ENCODE results near the gene SLBP.

The SLBP gene

DNA sequence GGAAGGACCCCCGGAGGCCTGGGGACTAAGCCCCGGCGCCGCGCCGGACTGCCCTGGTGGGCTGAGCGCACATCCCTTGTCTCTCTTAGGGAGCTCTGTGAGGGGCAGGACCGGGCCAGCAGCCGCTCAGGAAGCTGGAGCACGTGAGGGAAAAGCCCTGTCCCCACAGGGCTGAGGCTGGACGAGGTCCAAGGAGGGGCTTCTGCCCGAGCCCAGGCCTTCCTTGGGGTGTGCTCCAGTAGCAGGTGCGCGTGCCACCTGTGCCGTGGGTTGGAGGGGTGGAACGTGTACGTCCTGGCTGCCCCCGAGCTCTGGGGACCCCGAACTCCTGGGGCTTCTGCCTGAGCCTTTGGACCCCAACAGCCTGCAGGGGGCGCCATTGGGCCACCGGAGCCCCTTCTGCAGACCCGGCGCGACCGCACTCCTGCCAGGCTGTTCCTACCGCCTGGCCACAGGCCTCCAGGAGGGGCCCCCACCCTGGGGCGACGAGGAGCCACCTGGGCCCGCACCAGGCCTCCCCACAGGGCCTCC, 36.4 kb upstream of the SLBP start:
- peak; percentile 97 for DNase-seq (ENCODE audit: low spot score)

DNA sequence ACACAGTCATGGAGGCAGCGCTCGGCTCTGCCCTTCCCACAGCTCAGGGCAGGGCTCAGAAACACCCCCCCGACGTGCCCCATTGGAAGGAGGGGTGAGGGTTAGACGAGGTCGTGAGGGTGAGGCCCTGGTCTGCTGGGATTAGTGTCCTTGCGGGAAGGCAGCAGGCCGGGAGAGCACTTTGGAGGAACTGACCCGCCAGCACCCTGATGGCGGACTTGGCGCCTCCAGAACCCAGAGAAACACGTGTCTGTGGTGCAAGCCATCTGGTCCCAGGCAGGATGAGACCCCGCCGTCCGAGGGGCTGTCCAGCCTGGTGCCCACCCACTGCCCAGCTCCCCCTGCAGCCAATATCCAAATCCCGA, 35.5 kb upstream of the SLBP start:
- DNase-seq (ENCODE audit: low spot score) = no peak

DNA sequence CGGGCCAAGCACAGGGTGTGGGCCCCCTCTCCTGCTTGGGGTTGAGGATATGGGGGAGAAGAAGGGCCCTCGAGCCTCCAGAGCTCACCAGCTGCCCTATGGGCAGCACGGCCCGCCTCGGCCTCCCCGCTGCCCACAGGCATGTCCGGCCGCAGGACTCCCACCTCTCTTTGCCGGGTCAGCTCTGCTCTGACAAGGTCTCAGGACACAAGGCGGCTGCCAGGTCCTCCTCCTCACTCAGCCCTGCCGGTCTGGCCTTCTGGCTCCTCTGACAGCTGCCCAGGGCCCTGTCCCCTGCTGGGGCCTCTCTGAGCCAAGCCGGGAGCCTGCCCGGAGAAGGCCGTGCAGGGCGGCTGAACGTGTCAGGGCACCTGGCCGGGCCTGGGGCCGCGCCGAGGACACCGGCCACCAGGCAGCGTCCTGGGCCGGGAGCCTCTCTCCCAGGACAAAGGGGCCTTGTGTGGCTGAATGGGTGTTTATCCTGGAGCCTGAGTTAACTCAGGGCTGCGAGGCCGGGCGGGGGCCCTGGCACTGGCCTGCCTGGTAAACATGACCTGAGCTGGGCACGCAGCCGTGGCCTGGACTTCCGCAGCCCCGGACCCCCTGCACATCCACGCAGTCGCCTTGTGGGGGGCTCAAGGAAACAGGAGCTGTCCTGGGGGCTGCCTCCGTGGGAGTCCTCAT, 34.9 kb upstream of the SLBP start:
- no peak for DNase-seq (ENCODE audit: low spot score)

DNA sequence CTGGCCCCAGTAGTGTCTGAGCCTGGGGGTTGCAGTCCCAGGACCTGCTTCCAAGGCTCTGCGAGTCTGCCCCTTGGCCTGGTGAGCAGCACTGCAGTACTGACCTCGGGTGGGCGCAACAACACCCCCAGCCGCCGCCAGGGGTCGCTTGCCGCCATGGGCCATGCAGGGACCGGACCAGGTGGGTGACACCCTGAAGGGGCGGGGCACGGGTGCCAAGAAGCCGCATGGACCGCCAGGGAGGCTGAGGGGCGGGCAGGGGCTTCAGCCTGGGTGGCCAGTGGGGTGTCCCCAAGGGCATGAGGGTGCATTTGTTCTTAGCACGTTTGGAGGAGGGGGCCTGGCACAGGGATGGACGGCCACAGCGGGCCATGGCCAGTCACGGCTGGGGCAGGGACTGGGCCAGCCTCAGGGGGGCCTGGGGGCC, 34.2 kb upstream of the SLBP start:
- peak; percentile 92 for DNase-seq (ENCODE audit: low spot score)

DNA sequence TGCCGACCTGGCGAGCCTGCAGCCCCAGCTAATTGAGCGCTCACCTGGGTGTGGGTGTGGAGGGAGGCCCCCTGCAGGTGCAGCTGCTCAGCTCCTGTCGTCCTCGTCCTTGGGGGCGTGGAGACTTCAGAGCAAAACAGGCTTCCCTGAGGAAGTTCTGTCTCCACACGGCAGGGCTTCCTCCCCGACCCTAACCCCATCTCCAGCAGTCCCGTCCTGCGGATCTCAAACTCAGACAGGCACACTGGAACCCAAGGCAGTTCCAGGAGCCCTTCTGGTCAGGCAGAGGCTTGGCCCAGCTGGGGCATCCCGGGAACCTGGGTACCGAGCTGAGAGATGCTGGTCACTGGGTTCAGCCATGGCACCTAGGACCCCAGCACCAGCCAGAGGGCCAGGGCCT, 33.6 kb upstream of the SLBP start:
- no peak for DNase-seq (ENCODE audit: low spot score)

DNA sequence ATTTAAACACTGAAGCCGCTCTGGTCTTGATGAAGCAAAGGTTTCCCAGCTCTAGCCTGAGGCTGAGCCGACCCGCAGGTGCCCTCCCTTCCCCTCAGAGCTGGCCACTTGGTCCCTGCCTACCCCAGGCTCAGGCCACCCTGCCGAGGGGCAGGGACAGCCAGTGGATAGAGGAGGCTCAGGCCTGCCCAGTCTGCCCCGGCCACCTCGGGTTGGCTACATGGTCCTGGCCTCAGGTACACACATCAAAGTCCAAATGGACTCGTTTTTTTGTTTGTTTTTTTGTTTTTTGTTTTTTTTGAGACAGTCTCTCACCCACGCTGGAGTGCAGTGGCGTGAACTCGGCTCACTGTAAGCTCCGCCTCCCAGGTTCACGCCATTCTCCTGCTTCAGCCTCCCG, 33.0 kb upstream of the SLBP start:
- DNase-seq (ENCODE audit: low spot score) = no peak

DNA sequence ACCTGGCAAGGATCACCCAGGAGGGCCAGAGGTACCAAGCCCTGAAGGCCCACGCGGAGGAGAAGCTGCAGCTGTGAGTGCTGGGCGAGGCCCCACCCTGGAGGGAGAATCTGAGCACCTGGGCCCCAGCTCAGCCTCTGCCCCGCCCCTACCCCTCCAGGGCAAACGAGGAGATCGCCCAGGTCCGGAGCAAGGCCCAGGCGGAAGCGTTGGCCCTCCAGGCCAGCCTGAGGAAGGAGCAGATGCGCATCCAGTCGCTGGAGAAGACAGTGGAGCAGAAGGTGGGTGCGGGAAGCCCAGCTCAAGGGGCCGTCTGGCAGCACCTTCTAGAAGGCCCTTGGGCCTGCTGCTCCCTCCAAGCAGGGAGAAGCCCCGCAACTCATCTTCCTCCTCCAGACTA, 32.4 kb upstream of the SLBP start:
- no peak for DNase-seq (ENCODE audit: low spot score)

DNA sequence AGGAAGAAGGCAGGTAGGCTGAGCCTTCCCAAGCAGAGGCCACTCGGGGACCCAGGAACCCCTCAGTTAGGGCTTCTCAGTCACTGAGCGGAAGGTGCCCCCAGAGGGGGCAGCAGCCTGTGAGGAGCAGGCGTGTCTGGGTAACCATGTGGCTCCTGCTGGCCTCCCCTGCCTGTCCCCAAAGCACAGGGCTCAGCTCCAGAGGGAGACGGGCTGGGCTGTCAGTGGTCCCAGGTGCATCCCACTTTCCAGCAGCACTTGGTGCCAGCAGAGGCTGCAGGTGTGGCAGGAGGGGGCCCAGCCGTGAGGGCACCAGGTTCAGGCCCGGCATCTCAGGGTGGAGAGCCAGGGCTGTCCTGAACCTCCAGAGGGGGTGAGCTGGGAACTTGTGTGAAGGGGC, 31.9 kb upstream of the SLBP start:
- no peak for DNase-seq (ENCODE audit: low spot score)

DNA sequence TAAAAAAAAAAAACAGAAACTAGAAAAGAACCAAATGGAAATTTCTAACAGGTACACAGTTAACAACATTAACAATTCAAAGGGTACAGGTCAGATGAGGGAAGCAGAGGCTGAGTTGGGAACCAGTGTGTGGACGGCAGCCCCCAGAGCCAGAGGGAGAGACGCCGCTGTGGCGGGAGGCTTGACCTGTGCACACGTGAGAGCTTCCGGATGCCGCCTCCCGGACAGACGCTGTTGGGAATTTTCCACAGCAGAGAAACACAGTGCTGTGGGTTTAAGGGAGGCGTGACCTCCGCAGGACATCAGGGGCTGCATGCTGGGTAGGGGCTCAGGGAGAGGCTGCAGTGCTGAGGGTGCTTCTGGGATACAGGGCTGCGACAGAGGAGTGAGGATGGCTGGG, 31.4 kb upstream of the SLBP start:
- DNase-seq (ENCODE audit: low spot score) = no peak

DNA sequence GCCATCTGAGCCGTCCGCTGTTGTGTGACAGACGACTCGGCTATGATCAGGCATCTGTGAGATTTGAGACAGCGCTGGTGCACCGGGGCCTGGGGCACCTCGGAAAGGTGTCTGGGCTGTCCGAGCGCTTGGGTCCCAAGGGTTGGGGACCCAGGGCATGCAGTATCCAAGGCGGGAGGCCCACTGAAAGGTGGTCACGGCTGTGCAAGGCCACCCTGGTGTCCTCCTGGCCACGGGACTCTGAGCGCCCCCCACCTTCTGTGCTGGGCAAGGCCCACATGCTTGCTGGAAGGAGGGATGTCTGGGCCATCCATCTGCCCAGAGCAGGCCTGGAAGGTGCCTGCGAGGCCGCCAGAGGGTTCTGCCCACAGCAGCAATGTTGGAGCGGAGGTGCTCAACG, 29.1 kb upstream of the SLBP start:
- no peak for DNase-seq (ENCODE audit: low spot score)

DNA sequence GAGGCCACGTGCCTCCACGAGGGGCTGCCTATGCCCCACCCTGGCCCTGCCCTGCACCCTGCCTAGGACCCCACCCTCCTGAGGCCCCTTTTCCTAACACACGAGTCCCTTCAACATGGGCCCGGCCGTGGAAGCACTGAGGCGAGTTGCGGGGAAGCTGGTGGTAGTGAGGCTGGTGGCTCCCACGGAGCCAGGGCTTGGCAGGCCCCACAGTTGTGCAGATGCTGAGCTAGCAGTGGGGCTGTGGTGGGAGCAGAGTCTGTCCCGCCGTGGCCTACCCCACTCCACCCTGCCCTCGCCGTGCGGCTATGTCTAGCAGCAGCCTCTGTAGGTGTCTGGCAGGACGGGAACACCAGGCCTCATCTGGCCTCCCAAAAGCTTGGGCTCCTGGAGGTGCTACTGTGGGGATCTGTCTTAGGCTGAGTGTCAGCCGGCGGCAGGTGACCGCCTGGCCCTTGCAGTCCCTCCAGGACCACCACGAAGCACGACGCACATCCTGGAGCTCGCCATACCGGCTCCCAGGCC, 28.0 kb upstream of the SLBP start:
- DNase-seq (ENCODE audit: low spot score) = no peak

DNA sequence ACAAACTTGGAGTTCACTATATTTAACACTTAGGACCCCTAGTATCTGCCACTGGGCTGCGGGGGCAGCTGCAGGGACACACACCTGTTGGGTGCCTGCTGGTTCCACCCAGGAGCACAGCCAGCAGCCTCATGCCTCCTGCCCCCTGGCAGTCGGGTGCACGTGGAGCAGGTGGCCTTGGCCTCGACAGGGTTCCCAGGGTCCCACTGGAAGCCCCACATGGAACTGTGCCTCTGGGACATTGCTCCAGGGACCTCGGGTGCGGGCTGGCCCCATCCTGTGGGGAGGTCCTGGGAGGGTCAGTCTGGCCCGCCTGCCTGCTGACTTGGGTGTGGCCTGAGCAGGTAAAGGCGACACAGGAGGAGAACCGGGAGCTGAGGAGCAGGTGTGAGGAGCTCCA, 27.2 kb upstream of the SLBP start:
- no peak for DNase-seq (ENCODE audit: low spot score)

DNA sequence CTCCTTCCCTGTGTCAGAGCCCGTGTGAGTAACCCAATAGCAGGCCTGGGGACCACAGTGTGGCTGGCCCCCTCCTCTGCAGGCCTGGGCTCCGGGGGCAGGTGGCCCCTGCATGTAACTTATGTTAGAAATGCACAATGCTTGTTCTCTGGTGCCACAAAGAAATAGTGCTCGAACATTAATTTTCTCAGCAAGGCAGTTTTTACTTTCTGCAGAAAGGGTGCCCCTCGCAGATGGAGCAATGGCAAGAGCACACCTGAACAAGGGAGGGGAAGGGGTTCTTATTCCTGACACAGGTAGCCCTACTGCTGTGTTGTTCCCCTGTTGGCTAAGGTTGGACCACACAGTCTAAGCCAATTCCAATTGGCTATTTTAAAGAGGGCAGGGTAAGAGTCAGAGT, 26.3 kb upstream of the SLBP start:
- DNase-seq (ENCODE audit: low spot score) = no peak

DNA sequence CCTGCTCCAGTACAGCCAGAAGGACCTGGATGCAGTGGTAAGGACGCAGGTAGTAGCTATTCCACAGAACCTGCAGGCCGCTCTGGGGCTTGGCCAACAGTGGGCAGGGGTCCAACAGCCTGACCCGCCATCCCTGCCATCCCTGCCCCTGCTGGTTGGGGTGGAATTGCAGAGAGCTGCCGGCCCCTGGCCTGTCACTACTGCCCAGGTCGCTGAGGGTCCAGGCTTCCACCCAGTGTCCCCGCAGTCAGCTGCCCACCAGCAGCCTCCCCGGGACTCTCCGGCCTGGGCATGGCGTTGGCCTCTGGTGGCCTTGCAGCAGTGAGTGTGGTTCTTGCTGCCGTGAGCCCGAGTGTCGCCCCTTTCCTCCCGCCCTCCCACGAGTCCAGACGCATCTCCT, 25.5 kb upstream of the SLBP start:
- DNase-seq (ENCODE audit: low spot score) = no peak

DNA sequence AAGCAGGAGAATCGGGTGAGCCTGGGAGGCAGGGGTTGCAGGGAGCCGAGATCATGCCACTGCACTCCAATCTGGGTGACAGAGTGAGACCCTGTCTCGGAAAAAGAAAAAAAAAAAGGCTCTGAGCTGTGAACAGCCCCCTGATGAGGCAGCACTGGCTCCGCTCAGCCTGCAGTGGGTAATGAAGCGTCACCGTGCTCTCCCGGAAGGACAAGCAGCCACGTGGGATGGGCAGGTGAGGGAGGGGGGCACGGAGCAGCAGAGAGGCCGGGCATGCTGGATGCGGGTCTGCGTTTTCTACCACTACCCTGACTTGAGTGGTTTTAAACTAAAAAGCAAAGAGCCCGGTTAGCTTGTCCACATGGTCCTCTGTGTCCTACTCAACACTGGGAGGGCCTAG, 24.7 kb upstream of the SLBP start:
- no peak for DNase-seq (ENCODE audit: low spot score)

DNA sequence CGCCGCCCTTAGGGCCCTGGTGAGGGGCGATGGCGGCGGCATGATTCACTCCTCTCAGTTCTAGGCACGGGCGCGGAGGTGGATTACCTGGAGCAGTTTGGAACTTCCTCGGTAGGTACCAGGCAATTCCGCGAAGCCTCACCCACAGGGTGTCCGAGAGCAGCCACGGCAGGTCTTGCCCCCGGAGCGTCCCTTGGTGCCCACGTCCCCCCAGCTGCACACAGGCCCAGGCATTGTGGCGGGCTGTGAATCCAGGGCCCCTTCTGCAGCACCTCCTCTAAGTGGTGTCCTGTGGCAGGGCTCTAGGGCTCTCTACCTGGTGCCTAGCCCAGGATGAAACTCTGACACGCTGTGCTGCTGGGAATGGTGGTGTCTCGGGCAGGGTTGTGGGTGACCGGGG, 23.1 kb upstream of the SLBP start:
- no peak for DNase-seq (ENCODE audit: low spot score)

DNA sequence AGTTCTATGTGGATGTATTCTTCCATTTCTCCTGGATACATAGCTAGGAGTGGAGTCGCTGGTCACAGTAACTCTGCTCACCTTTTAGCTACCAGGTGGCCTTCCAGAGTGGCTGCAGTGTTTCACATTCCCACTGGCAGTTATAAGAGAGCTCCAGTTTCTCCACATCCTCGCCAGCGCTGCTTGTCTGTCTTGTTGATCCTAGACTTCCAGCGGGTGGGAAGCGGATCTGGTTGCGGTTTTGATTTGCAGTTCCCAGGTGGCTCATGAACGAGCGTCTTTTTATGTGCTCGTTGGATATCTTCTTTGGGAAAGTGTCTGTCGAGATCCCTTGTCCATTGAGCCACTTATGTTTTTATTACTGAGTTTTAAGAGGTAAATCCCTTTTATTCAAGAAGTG, 20.8 kb upstream of the SLBP start:
- DNase-seq (ENCODE audit: low spot score) = no peak

DNA sequence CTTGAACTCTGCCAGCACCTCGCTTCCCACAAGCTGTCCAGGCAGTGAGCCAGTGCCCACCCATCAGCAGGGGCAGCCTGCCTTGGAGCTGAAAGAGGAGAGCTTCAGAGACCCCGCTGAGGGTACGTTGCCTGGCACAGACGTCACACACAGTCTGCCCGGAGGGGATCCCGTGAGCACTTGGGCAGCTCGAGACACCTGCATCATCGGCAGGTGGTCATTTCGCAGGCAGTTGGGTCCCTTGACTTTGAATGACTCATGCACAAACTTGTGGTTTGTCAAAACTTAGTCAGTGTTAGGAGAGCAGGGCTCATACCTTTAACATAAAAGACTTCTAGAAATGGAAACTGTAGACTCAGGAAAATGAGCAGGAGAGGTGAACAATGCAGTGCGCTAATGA, 19.1 kb upstream of the SLBP start:
- DNase-seq (ENCODE audit: low spot score) = peak; percentile 10

DNA sequence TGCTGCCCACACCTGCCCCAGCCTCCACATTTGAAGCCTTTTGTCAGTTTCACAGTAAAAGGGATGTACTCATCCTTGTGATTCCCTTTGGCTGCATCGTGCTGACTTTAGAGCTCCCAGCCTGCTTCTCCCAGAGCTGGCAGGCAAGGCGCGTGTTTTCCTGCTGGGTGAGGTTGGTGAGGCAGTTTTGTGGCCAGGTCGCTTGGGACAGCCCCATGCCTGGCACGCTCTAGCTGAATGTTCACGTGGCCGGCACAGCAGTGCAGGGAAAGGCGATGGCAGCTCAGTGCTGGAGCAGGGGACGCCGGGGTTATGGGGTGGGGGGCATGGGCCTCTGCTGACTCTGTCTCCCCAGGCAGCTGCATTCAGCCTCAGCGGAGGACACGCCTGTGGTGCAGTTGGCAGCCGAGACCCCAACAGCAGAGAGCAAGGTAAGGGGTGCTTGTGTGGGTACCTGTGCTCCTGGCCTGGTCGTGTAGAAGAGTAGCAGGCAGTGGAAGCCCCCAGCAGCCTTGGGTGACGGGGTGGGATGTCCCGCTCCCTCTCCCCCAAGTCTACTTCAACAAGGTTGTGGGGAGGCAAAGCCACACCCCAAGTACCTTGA, 18.5 kb upstream of the SLBP start:
- peak; percentile 12 for DNase-seq (ENCODE audit: low spot score)

DNA sequence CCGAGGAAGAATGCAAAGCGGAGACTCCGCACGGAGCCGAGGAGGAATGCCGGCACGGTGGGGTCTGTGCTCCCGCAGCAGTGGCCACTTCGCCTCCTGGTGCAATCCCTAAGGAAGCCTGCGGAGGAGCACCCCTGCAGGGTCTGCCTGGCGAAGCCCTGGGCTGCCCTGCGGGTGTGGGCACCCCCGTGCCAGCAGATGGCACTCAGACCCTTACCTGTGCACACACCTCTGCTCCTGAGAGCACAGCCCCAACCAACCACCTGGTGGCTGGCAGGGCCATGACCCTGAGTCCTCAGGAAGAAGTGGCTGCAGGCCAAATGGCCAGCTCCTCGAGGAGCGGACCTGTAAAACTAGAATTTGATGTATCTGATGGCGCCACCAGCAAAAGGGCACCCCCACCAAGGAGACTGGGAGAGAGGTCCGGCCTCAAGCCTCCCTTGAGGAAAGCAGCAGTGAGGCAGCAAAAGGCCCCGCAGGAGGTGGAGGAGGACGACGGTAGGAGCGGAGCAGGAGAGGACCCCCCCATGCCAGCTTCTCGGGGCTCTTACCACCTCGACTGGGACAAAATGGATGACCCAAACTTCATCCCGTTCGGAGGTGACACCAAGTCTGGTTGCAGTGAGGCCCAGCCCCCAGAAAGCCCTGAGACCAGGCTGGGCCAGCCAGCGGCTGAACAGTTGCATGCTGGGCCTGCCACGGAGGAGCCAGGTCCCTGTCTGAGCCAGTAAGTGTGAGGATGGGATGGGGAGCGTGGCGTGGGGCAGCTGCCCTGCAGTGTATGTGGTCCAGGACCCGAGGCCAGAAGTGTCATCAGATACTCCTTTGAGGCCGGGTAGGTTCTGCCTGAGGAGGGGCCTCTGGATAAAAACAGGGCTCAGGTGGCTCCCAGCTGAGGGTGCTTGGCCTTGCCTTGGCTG, 16.2 kb upstream of the SLBP start:
- peak; percentile 40 for DNase-seq (ENCODE audit: low spot score)

DNA sequence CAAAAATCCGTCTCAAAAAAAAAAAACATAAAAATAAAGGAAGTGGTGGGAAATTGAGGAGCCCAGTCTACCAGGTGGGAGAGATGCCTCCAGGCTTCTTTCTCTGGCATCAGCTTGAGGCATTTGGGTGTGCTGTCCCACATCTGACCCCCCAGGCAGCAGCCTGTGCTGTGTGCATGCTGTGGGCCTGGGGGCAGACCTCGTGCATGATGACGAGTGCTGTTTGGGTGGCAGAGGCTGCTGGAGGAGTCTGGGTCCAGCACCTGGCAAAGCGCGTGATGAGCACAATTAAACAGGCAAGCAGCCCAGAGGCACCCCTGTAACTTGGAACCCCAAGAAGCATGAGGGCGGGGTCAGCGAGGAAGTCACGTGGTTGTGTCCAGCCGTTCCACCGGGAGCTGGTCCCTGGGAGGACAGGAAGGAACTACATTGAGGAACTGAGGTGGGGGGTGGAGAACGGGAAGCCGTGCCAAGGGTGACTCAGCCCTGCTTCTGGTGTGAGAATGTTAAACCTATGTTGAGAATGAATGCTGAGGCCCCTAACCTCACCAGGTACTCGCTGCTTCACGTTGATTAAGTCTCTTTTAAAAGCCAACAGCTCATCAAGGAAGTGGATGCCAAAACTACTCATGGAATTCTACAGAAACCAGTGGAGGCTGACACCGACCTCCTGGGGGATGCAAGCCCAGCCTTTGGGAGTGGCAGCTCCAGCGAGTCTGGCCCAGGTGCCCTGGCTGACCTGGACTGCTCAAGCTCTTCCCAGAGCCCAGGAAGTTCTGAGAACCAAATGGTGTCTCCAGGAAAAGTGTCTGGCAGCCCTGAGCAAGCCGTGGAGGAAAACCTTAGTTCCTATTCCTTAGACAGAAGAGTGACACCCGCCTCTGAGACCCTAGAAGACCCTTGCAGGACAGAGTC, 15.3 kb upstream of the SLBP start:
- DNase-seq (ENCODE audit: low spot score) = no peak
